Ectodermal cell (in vitro differentiated cells): Measurements from ENCODE around the gene SOAT2.

Experiments used
- H3K27ac ChIP-seq: 2 replicates; pipeline ENCODE4 v1.7.0; 2013; ENCODE audit warnings: mild to moderate bottlenecking, low read depth, low read length; ENCODE audit not compliant: insufficient read depth, poor library complexity, severe bottlenecking
- H3K27me3 ChIP-seq: 2 replicates; pipeline ENCODE4 v1.7.0; 2013; ENCODE audit warnings: mild to moderate bottlenecking, low read length; ENCODE audit not compliant: insufficient read depth, control insufficient read depth, poor library complexity, severe bottlenecking
- H3K36me3 ChIP-seq: one replicate; pipeline ENCODE4 v1.7.0; 2013; ENCODE audit warnings: low read length; ENCODE audit not compliant: control insufficient read depth, insufficient read depth
- H3K4me1 ChIP-seq: one replicate; pipeline ENCODE4 v1.7.0; 2013; ENCODE audit warnings: low read length; ENCODE audit not compliant: control insufficient read depth, insufficient read depth
- H3K4me3 ChIP-seq: 2 replicates; pipeline ENCODE4 v1.7.0; 2013; ENCODE audit warnings: low read depth, low read length, control low read depth; ENCODE audit not compliant: insufficient read depth
- H3K9me3 ChIP-seq: 2 replicates; pipeline ENCODE4 v1.7.0; 2013; ENCODE audit warnings: mild to moderate bottlenecking, low read length, moderate library complexity; ENCODE audit not compliant: control insufficient read depth
- WGBS, 2 experiments: methylation state at CpG; one replicate each; pipeline ENCODE4 v1.1.7; 2013; ENCODE audit warnings: missing lambda C conversion rate in 2 of 2; 5-methylcytosine and 5-hydroxymethylcytosine counted together

SOAT2 gene

GRCh38 chr12:53060064-53060720, 43.1 kb upstream of the SOAT2 start:
- Histone ChIP-seq H3K9me3 (no peaks in the 10 kb centered on the region), H3K4me1 (no peaks in the 10 kb centered on the region), H3K27ac (no peak overlapping the region), H3K27me3 (no peaks in the 10 kb centered on the region), H3K36me3 (no peaks in the 10 kb centered on the region), H3K4me3 (no peak overlapping the region)
- 92 to 93% methylated on average over 17 of the region's 17 CpGs for WGBS, 2 experiments

GRCh38 chr12:53060721-53061276, 42.5 kb upstream of the SOAT2 start:
- no peaks in the 10 kb centered on the region for H3K27me3 ChIP-seq
- 90 to 93% methylated on average over 18 of the region's 18 CpGs for WGBS, 2 experiments
- no peaks in the 10 kb centered on the region for H3K4me1 ChIP-seq
- no peak overlapping the region for H3K27ac ChIP-seq
- H3K9me3 ChIP-seq, result no peaks in the 10 kb centered on the region
- H3K4me3 ChIP-seq, result no peak overlapping the region
- no peaks in the 10 kb centered on the region for H3K36me3 ChIP-seq

GRCh38 chr12:53061404-53062010, 41.8 kb upstream of the SOAT2 start:
- no peaks in the 10 kb centered on the region for H3K36me3 ChIP-seq
- 82 to 90% methylated on average over 5 of the region's 5 CpGs for WGBS, 2 experiments
- no peak overlapping the region for H3K4me3 ChIP-seq
- H3K9me3 ChIP-seq, result no peaks in the 10 kb centered on the region
- H3K27me3 ChIP-seq, result no peaks in the 10 kb centered on the region
- H3K27ac ChIP-seq, result no peak overlapping the region
- H3K4me1 ChIP-seq, result no peaks in the 10 kb centered on the region

GRCh38 chr12:53062011-53062961, 41.0 kb upstream of the SOAT2 start:
- H3K27me3 ChIP-seq, result no peaks in the 10 kb centered on the region
- 87 to 88% methylated on average over 20 of the region's 20 CpGs for WGBS, 2 experiments

GRCh38 chr12:53062977-53063707, 40.1 kb upstream of the SOAT2 start:
- H3K9me3 ChIP-seq, result no peaks in the 10 kb centered on the region
- WGBS, 2 experiments, result 91% methylated on average over 14 of the region's 14 CpGs
- no peaks in the 10 kb centered on the region for H3K36me3 ChIP-seq
- H3K27me3 ChIP-seq, result no peaks in the 10 kb centered on the region
- H3K4me1 ChIP-seq, result no peaks in the 10 kb centered on the region
- H3K4me3 ChIP-seq, result no peak overlapping the region
- no peak overlapping the region for H3K27ac ChIP-seq

More at GRCh38 chr12:53062011-53062961, 41.0 kb upstream of the SOAT2 start:
- Histone ChIP-seq H3K36me3 (no peaks in the 10 kb centered on the region), H3K9me3 (no peaks in the 10 kb centered on the region), H3K4me3 (no peak overlapping the region), H3K27ac (no peak overlapping the region), H3K4me1 (no peaks in the 10 kb centered on the region)

DNA sequence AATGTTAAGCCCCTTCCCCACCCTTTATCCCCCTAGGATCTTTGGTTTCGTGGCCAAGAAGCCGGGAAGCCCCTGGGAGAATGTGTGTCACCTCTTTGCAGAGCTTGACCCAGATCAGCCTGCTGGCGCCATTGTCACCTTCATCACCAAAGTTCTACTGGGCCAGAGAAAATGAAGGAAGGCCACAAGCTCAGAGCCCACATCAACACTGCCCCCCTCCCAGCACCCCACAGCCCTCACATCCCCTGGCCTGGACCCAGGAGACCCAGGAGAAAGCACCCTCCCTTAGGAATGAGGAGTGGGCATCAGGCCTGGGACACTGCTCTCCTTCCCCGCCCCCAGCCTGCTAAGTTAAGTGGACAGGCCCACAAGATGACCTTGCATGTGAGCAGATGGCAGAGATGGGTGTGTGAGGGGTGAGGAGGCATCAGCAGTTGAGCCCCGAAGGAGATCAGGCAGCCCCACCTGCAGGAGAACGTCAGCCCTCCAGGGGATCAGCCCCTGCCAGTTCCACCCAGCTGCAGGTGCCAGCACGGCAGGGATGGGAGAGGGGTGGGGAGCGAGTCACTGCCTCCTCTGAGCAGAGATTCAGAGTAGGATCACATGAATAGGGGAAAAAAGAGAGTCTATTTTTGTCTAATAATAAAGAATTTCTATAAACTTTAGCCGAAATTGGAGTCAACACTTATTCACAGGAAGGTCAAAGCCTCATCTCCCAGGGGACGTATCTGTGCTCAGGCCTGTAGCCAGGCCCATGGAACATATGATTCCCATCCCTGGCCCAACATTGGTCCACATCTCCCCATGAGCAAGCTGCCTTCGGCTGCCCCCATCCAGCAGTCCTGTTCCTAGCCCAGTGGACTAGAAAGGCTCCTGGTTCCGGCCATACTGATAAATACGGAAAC, 39.3 kb upstream of the SOAT2 start:
- Histone ChIP-seq H3K36me3 (no peaks in the 10 kb centered on the region), H3K4me3 (no peak overlapping the region), H3K27me3 (no peaks in the 10 kb centered on the region), H3K4me1 (peaks cover 4% of the 10 kb centered on the region), H3K9me3 (no peaks in the 10 kb centered on the region), H3K27ac (no peak overlapping the region)
- WGBS, 2 experiments, result 88 to 91% methylated on average over 13 of the region's 13 CpGs

- Histone ChIP-seq H3K36me3 (no peaks in the 10 kb centered on the region), H3K4me1 (peaks cover 8% of the 10 kb centered on the region), H3K27me3 (no peaks in the 10 kb centered on the region), H3K9me3 (no peaks in the 10 kb centered on the region), H3K4me3 (no peak overlapping the region), H3K27ac (no peak overlapping the region)
- WGBS, 2 experiments, result 91 to 95% methylated on average over 11 of the region's 11 CpGs
Observed at GRCh38 chr12:53064613-53065436, 38.5 kb upstream of the SOAT2 start.

DNA sequence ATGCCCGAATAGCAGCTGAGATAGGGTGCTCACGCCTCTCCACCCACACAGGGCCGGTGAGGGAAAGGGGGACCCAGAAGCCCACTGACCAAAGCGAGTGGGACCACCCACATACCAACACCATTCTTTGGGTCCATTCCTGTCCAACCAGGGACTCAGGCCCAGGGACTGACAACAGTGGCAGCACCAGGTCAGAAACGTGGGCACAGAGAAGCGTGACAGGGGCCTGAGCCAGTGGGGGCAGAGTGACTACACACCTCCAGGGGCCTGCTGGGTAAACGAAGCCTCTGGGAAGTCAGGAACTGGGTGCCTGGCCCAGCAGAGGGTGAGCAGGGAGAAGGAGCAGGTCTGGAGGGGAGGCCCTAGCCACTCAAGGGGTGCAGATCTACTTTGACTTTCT, 37.8 kb upstream of the SOAT2 start:
- Histone ChIP-seq H3K9me3 (no peaks in the 10 kb centered on the region), H3K4me3 (no peak overlapping the region), H3K27me3 (no peaks in the 10 kb centered on the region), H3K27ac (no peak overlapping the region), H3K36me3 (no peaks in the 10 kb centered on the region), H3K4me1 (peaks cover 11% of the 10 kb centered on the region)
- WGBS, 2 experiments, result 89 to 90% methylated on average over 7 of the region's 7 CpGs
